ENCODE data around the gene TMEM191C.
"Not testable (repeated sequence)": the region's sequence is repeated elsewhere in the genome, so short reads cannot be mapped to it uniquely, and the experiment has no call there.

GRCh38 chr22:21515234-21515633, 48.0 kb downstream of the TMEM191C start:
- TF ChIP-seq CTCF, POLR2A (IDR thresholded peaks at IDR 0.05): not testable (repeated sequence)
